Measurements from ENCODE around the gene PIK3C3.
"Not testable (repeated sequence)": the region's sequence is repeated elsewhere in the genome, so short reads cannot be mapped to it uniquely, and the experiment has no call there.

PIK3C3 gene

DNA sequence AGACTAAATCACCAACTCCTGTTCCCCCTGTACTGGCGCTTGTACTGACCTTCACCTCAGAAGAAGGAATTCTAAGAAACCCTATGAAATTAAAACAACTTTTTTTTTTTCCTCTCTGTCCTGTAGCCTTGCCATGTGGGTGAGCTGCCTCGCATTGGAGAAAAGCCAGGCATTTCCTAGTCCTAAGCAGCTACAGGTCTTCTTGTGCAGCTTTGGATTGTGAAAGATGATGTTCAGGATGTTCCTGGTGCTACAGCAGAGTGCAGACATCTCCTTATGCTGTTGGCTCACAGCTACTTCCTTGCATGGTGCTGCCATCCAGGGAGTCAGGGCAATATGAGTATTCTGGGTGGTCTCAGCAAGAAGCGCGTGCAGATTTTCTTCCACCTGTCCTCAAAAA, 11.9 kb downstream of the PIK3C3 start:
- DNase-seq (ENCODE audit: low spot score), result no peak

DNA sequence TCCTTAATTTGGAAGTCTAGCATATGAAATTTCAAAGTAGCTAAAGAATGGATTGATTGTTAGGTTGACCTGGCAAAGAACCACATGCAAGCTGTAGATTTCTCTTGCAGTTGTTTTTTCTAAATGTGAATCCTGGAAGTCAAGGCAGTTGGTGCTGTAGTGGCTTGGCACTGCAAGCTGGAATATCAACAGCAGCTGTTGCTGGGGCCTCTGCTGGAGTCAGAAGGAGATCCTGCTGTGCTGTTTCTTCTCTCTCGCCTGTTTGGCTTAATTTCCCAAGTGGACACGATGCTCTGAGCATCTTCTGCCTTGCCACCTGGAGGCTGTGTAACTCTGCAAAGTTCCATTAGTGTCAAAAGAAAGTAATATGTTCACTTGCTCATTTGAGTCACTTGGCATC, 12.6 kb downstream of the PIK3C3 start:
- no peak for DNase-seq (ENCODE audit: low spot score)

DNA sequence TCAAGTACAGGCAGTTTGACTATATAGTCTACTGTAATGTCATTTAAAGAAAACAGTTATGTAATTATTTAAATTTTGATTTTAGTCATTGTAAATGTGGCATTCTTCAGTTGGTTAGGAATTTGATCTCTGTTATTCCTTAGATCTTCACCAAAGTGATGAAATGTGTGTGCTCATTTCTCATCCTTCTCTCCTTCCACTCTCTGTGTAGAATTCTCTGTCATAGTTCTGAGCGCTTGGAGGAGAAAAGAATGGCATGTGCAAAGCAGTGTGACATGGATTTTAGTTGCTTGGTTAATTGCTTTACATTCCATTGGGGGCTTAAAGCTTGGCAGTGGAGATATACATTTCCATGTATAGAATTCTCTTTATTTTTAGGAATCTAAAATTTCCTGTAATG, 14.8 kb downstream of the PIK3C3 start:
- no peak for DNase-seq (ENCODE audit: low spot score)

DNA sequence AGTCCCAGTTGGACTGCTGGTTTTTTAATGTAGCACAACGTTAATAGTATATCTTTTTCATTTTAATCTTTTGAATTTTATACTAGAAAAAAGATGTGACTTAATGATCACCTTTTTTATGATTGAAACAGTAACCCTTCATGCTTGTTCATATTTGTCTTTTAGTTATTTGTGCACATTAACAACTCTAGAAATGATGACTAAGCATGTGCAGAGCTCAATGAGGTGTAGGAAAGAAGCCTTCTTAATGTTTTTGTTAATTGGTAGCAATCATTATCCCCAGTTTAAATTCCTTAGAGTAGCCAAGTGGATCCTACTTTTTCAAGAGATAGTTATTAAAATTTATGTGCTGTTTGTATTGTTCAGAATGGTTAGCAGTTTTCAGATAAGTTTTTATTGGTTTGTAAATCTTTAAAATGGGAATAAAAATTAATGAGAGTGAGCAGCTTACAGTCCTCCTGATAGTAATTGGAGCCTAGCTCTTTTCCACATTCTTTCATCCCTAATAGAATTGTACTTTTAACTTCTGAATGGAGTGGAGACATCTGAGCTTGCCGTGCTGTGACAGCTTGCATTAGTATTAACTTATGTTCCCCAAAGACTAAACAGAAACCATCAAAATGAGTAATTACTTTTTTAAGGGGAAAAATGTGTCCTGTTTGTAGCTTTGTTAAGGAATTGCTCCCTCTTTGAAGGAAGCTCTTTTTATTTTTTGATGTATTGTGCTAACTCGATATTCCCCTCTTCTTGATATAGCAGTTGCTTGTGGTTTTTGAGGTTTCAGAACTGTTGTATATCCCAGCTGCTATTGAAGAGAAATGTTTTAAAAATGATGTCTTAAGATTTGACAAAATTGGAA, 17.3 kb downstream of the PIK3C3 start:
- DNase-seq (ENCODE audit: low spot score), result no peak

DNA sequence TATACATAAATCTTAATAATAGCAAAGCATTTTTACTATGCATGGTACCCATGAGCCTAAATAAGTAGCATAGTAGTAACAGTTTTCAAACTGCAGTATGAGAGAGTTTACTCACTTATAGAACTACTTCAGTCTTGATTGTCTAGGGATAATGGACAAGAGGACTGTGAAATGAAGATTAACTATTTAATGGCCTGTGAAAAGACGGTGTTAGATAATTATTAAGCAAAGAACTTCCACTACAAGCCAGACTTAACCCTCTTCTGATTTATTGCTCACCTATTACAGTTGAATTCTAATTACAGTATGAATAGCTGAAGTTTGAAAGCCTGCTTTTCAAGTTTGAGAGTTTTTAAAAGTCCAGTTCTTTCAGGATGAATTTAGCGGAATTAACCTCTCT, 18.9 kb downstream of the PIK3C3 start:
- DNase-seq (ENCODE audit: low spot score), result no peak

- DNase-seq (ENCODE audit: low spot score), result no peak
Observed at GRCh38 chr18:41974796-41975201, 19.8 kb downstream of the PIK3C3 start.

- no peak for DNase-seq (ENCODE audit: low spot score)
Observed at GRCh38 chr18:41975284-41975683, 20.2 kb downstream of the PIK3C3 start.

- no peak for DNase-seq (ENCODE audit: low spot score)
Observed at GRCh38 chr18:41977233-41977632, 22.2 kb downstream of the PIK3C3 start.

DNA sequence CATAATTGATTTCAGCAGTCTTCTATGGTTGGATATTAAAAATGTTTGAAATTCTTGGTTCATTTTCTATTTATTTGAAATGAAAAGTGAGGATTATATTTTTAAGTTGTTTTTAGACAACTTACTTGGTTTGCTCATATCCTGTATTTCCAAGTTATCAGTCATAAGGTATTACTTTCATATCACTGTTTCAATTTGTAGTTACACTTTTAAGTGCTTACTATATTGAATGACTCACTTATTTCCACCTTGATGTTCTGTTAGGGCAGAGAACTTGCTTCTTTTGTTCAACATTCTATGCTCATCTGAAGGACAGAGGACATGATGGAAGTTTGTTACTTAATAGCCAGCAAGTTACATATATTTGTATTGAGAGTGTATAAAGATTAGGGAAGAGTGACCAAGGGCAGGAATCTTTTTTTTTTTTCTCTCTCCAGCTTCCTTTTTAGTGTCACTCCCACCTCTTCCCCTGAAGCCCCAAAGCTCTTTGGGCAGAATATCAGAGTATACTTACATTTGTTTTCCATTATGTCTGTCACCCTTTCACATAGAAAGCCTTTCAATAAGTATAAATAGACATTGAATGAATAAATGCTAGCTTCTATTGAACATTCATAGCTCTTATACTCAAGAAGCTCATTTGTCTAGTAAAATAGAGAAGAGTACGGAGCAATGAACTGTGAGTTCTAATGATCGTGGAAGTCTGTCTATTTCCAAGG, 28.1 kb downstream of the PIK3C3 start:
- no peak for DNase-seq (ENCODE audit: low spot score)

GRCh38 chr18:41985914-41986313, 30.9 kb downstream of the PIK3C3 start:
- no peak for DNase-seq (ENCODE audit: low spot score)

DNA sequence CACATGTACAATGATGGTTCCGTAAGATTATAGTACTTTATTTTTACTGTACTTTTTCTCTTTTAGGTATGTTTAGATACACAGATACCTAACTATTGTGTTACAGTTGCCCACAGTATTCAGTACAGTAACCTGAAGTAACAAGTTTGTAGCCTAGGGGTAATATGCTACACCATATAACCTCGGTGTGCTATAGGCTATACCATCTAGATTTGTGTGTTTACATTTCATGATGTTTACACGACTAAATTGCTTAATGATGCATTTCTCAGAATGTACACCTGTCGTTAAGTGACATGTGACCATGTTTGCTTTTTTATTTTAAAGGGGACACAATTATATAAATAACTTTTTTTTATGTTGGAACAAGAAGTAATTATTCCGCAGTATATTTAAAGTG, 34.5 kb downstream of the PIK3C3 start:
- no peak for DNase-seq (ENCODE audit: low spot score)

DNA sequence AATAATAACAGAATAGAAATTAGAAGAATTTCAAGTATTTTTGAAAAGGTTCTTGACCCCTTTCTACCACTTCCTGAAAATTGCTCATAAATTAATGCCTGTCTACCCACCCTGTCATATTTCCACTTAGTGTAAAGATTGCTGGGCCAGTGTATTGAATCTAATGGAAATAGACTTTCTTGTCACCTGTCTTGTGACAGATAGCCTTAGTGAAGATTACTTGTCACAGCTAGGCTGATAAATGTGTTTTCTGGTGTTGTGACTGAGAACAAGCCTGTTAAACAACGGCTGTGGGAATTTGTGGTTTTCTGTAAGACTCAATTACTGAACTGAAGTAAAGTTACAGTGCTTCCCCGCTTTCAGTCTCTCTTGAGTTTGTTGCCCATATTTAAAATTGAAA, 37.0 kb downstream of the PIK3C3 start:
- DNase-seq (ENCODE audit: low spot score), result no peak

- DNase-seq (ENCODE audit: low spot score), result no peak
Observed at GRCh38 chr18:41992703-41993102, 37.7 kb downstream of the PIK3C3 start.

GRCh38 chr18:41993151-41993550, 38.1 kb downstream of the PIK3C3 start:
- DNase-seq (ENCODE audit: low spot score), result no peak

DNA sequence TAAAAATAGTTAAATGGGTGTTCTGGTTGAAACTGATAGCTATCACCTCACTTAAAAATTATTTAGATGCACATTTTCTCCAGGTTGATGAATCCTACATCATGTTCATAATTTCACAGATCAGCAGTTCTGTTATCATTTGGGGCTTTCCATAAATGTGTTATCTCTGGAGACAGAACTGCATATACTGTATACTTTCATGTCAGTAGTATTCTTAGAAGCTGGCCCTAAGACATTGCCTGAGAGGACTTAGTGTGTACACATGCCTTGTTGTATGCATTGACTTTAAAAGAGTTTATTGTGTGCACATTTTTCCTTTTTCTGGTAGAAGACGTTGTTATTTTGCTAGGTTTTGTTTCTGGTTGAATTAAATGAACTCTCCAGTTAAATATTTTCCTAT, 41.0 kb downstream of the PIK3C3 start:
- DNase-seq (ENCODE audit: low spot score), result no peak

GRCh38 chr18:41999751-42000150, 44.7 kb downstream of the PIK3C3 start:
- no peak for DNase-seq (ENCODE audit: low spot score)

- DNase-seq (ENCODE audit: low spot score), result peak; percentile 66
Observed at GRCh38 chr18:42001801-42002200, 46.8 kb downstream of the PIK3C3 start.

DNA sequence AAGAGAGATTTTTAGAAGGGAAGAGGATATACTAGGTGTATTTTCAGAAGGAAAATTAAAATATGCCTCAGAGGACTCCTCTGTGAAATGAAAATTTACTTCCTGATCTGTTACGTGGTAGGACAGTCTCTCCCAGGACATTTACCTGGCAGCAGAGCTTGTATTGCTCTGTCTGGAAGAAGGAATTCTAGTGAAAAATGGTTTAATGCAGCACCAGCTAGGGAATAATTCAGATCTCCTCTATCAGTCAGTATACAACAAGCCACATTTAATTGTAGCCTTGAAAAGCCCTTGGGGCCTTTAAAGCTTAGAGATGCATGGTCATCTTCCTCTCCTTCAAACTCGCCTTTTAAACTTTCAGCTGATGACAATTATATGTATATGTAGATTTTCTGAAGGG, 49.6 kb downstream of the PIK3C3 start:
- no peak for DNase-seq (ENCODE audit: low spot score)

DNA sequence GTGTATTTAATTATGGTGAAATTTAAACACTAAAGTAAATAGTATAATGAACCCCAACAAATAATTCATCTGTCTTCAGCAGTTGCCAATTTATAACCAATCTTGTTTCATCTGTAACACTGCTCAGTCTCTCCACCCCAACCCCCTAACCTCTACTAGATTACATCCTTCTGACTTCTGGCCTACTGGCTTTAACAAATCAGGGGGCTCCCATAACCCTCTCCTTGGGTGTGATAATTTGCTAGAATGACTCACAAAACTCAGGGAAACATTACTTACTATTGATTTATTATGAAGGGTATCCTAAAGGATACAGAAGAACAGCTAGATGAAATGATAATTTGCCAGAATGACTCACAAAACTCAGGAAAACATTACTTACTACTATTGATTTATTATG, 50.7 kb downstream of the PIK3C3 start:
- no peak for DNase-seq (ENCODE audit: low spot score)

GRCh38 chr18:42009457-42009856, 54.4 kb downstream of the PIK3C3 start:
- DNase-seq (ENCODE audit: low spot score), result not testable (repeated sequence)

DNA sequence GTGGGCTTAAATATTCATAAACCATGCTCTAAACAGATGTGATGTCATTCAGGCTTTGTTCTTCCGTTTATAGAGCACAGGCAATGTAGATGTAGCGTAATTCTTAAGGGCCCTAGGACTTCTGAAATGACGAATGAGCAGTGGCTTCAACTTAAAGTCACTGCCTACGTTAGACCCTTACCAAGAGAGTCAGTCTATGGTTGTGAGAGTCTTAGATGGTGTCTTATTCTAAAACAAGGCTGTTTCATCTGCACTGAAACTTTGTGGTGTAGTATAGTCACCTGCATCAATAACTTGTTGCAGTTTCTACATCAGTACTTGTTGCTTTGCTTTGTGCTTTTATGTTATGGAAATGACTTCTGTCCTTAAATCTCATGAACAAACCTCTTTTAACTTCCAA, 56.0 kb downstream of the PIK3C3 start:
- DNase-seq (ENCODE audit: low spot score), result no peak

- no peak for DNase-seq (ENCODE audit: low spot score)
Observed at GRCh38 chr18:42018831-42019230, 63.8 kb downstream of the PIK3C3 start.

DNA sequence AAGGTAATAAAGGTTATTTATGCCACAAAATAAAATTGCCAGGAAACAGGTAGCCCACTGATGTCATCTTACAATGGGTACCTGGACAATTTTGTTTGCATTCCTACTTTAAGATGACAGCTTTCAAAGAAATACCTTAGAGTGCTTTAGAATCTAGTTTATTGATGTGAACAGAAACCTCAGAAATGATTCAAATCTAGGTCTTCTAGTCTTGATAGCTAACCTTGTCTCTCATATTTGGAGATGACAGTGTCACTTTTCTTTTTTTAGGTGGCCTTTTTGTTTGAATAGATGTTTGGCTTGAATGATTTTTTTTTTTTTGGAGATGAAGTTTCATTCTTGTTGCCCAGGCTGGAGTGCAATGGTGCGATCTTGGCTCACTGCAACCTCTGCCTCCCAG, 69.1 kb downstream of the PIK3C3 start:
- no peak for DNase-seq (ENCODE audit: low spot score)

GRCh38 chr18:42025491-42025890, 70.5 kb downstream of the PIK3C3 start:
- DNase-seq (ENCODE audit: low spot score), result no peak

Measured in COLO829 (cell line).